PC-9 (cell line): ENCODE data around the gene OR6A2. TPM values are rescaled to one million over a fixed set of nuclear protein-coding genes. Genes with fewer than 3 reads are reported as not detected.

Source experiments
- BruUV-seq: library from RNA; stranded (reverse); fragments of 400-500 nt; replicated peaks from 2 replicates; lab custom pipeline; 2021; lab: Mats Ljungman, UMichigan
- CTCF ChIA-PET: fragments of 300-600 bp; sonication (Branson Sonifier 250); formaldehyde crosslinking; loops from one replicate; lab custom pipeline; 2022; ENCODE audit warnings: antibody characterized with exemption; lab: Charles Lee
- POLR2A ChIA-PET: fragments of 300-600 bp; sonication (Branson Sonifier 250); formaldehyde crosslinking; loops from one replicate; lab custom pipeline; 2022; ENCODE audit warnings: antibody characterized with exemption; ENCODE audit not compliant: unreplicated experiment; lab: Charles Lee
- DNase-seq, 2 experiments: peaks; one replicate each; pipeline versions ENCODE4 v3.0.0 to v3.0.0-alpha.2; 2015 to 2022; ENCODE audit warnings: mixed read lengths in 1 of 2
- H2AFZ ChIP-seq: fragments of 200-600 bp; sonication (generic); 2 replicates; pipeline ENCODE4 v1.8.1; 2017; ENCODE audit warnings: antibody characterized with exemption
- H3F3A ChIP-seq: fragments of 200-600 bp; sonication (generic); 2 replicates; pipeline ENCODE4 v1.8.1; 2017; ENCODE audit warnings: antibody characterized with exemption, mild to moderate bottlenecking, low read depth; ENCODE audit not compliant: insufficient read depth
- H3K27ac ChIP-seq: fragments of 200-600 bp; sonication (generic); 2 replicates; pipeline ENCODE4 v1.6.1; 2016; ENCODE audit warnings: mixed run types
- H3K27me3 ChIP-seq: fragments of 200-600 bp; sonication (generic); 2 replicates; pipeline ENCODE4 v1.6.1; 2016; ENCODE audit warnings: low read depth, mixed run types; ENCODE audit not compliant: insufficient read depth
- H3K36me3 ChIP-seq: fragments of 200-600 bp; sonication (generic); 2 replicates; pipeline ENCODE4 v1.6.1; 2016; ENCODE audit warnings: low read depth, mixed run types
- H3K4me1 ChIP-seq: fragments of 200-600 bp; sonication (generic); replicated peaks from 2 replicates; pipeline ENCODE4 v1.6.1; 2016; ENCODE audit warnings: mixed run types; ENCODE audit not compliant: insufficient read depth
- H3K4me2 ChIP-seq: fragments of 200-600 bp; sonication (generic); 2 replicates; pipeline ENCODE4 v1.6.1; 2017; ENCODE audit warnings: mixed run types
- H3K4me3 ChIP-seq: fragments of 200-600 bp; sonication (generic); 2 replicates; pipeline ENCODE4 v1.6.1; 2016; ENCODE audit warnings: mixed run types
- H3K79me2 ChIP-seq: fragments of 200-600 bp; sonication (generic); 2 replicates; pipeline ENCODE4 v1.6.1; 2017; ENCODE audit warnings: low read depth, mixed run types
- H3K9me2 ChIP-seq: fragments of 200-600 bp; sonication (generic); 2 replicates; pipeline ENCODE4 v1.8.1; 2017; ENCODE audit warnings: mild to moderate bottlenecking; ENCODE audit not compliant: insufficient read depth
- H3K9me3 ChIP-seq: fragments of 200-600 bp; sonication (generic); 2 replicates; pipeline ENCODE4 v1.8.1; 2016; ENCODE audit warnings: low read depth; ENCODE audit not compliant: insufficient read depth
- H4K20me1 ChIP-seq: fragments of 200-600 bp; sonication (generic); 2 replicates; pipeline ENCODE4 v1.8.1; 2017; ENCODE audit not compliant: insufficient read depth
- EZH2 ChIP-seq: fragments of 200-600 bp; sonication (generic); IDR thresholded peaks from 2 replicates; pipeline ENCODE4 v1.8.0; 2017; ENCODE audit warnings: antibody characterized with exemption, low read depth
- intact Hi-C: fragments of 100-400 bp; cut with micrococcal nuclease; formaldehyde crosslinking; loops from one replicate; pipeline ENCODE4 v1.10.0; 2022; ENCODE audit not compliant: unreplicated experiment
- total RNA-seq: library from RNA; stranded (reverse); gene quantifications from 2 replicates; pipeline ENCODE4 v1.2.3, GENCODE V29; 2021
- TF ChIP-seq, protein P1 (sequence below): fragments of 200-600 bp; sonication (generic); conservative IDR thresholded peaks from 2 replicates; pipeline ENCODE4 v1.6.1; 2017; ENCODE audit warnings: mixed run types, antibody characterized with exemption, mild to moderate bottlenecking, moderate library complexity

OR6A2 gene
- total RNA-seq, 1 experiment from 2014 or later, result 0.48 TPM

DNA sequence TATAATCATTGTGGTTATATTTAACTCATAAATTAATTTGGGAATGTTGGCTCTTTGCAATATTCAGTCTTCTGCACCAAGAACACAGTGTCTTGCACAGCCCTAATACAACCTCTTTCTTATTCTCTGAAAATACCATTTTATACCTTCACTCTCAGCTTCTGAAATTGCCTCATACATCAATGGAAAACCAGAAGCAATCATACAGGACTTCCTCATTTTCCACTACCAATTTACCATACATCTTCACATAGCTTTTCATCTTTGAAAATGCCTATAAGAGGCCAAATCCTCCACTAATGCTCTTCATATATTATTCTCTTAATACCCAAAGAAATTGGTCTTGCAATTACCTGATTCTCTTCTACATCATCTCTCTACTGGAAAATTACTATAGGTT lies 21.0 kb downstream of the OR6A2 start:
- CTCF ChIA-PET, result no interaction called here

DNA sequence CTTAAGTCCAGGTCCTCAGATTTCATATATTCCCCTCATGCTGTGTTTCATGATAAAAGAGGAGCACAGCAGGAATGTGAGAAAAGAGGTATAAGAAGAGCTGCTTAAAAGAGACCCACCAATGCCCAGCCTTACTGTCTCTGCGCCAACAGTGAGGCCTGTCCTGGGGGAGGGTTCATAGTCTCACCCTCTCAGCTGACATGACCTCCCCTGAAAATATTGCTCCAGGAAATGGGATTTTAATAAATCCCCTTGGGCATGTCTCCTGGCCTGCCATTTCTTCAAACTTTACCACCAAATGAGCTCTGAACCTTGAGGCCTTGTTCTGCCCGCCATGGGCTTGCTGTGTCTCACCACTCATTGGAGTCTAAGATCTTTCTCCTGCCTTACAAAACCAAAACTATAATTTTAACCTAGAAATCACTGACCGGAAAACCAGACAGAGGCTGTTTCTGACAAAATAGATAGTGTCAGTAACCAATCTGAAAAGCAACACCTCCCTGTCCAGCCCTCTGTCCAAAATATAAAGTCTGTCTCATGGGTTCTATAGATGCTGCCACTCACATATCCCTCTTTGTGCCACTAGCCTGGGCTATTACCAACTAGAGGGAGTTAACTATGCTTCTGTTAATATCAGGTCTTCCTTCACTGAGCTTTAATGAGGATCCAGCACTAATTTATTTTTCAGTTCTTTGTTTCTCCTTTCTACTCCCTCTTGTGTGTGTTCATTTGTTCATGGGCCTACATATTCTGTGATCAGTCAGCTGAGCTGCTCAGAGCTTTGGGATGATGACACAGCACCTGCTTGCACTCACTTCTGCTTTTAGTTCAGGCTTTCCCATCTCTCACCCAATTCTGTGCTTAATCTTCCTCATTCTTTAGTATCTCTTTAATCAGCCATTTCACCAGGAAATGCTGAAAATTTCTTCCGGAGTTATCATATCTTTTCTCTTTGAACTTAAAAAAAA lies 27.3 kb downstream of the OR6A2 start, which contains the start of gene OR2AG2:
TSS of gene OR2AG2 (minus strand) at position 51 of the 968 bp plus-strand sequence. CDS start 3,019 bp downstream, outside the sequence.
- Histone ChIP-seq H3K4me2 (no peak within 1 kb of the TSS), H4K20me1 (no peaks in the 10 kb centered on the region), H3K27me3 (no peaks in the 10 kb centered on the region), H3K4me3 (no peak within 1 kb of the TSS), H3K9me2 (no peaks in the 10 kb centered on the region), H3K27ac (no peak within 1 kb of the TSS), H3K4me1 (no peaks in the 10 kb centered on the region), H2AFZ (no peak within 1 kb of the TSS), H3K79me2 (no peaks in the 10 kb centered on the region), H3F3A (no peaks in the 10 kb centered on the region), H3K9me3 (no peaks in the 10 kb centered on the region), H3K36me3 (no peaks in the 10 kb centered on the region)
- no peak for TF ChIP-seq EZH2
- TF ChIP-seq, protein P1, sequence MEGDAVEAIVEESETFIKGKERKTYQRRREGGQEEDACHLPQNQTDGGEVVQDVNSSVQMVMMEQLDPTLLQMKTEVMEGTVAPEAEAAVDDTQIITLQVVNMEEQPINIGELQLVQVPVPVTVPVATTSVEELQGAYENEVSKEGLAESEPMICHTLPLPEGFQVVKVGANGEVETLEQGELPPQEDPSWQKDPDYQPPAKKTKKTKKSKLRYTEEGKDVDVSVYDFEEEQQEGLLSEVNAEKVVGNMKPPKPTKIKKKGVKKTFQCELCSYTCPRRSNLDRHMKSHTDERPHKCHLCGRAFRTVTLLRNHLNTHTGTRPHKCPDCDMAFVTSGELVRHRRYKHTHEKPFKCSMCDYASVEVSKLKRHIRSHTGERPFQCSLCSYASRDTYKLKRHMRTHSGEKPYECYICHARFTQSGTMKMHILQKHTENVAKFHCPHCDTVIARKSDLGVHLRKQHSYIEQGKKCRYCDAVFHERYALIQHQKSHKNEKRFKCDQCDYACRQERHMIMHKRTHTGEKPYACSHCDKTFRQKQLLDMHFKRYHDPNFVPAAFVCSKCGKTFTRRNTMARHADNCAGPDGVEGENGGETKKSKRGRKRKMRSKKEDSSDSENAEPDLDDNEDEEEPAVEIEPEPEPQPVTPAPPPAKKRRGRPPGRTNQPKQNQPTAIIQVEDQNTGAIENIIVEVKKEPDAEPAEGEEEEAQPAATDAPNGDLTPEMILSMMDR, result no peak
- no peak for DNase-seq
- BruUV-seq, result no TSS peak
- ChIA-PET POLR2A (no interaction called here), CTCF (no interaction called here)
- intact Hi-C loops, result no loop called here

More for the DNA sequence above, 21.0 kb downstream of the OR6A2 start:
- no peaks in the 10 kb centered on the region for H3K27me3 ChIP-seq
- H3K4me1 ChIP-seq, result no peaks in the 10 kb centered on the region
- no peaks in the 10 kb centered on the region for H3K36me3 ChIP-seq
- no TSS peak for BruUV-seq
- H3K9me3 ChIP-seq, result no peaks in the 10 kb centered on the region
- H3K9me2 ChIP-seq, result no peaks in the 10 kb centered on the region
- no peak for DNase-seq
- no peak overlapping the region for H3K27ac ChIP-seq
- no peak overlapping the region for H3K4me2 ChIP-seq
- no peak overlapping the region for H2AFZ ChIP-seq
- intact Hi-C loops, result no loop called here
- POLR2A ChIA-PET, result no interaction called here
- TF ChIP-seq, protein P1, result no peak
- TF ChIP-seq EZH2, result no peak
- no peaks in the 10 kb centered on the region for H3F3A ChIP-seq
- no peaks in the 10 kb centered on the region for H4K20me1 ChIP-seq
- no peak overlapping the region for H3K4me3 ChIP-seq
- no peaks in the 10 kb centered on the region for H3K79me2 ChIP-seq

DNA sequence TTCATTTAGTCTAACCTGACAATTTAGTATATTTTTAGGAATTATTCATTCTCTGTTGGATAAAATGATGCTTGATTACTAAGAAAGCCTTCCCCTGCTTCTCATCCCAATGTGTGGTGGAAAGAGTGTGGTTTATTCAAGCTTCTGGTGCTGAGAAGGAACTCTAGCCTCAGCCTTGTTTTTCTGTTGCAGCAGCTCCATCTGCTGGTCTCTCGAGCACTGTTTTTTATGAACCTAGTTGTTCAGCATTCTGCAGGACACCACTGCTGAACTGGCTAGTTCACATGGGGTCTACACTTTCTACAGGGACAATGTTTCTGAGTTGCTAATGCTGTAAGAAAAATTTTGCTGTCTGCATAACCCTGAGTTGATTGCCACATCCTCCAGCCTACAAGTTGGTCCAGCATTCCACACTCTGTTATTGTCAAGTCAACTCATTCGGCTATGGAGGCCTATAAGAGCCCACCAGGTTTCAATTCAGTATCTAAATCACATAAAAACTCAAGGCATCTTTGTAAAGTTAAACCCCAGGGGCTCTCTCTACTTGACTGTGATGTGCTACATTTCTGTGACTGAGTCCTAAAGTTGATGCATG lies 42.0 kb downstream of the OR6A2 start:
- BruUV-seq, result no TSS peak
- no peak for TF ChIP-seq EZH2
- TF ChIP-seq, protein P1, result peak; percentile 54
- H3K4me1 ChIP-seq, result no peaks in the 10 kb centered on the region
- H3K4me2 ChIP-seq, result no peak overlapping the region
- no peak overlapping the region for H3K4me3 ChIP-seq
- DNase-seq, result peak in 1 of 2 experiments; percentile 9
- intact Hi-C loops, result loop anchor here (5.0 kb wide), 1 partner anchor 380 kb away; no protein-coding TSS in a partner anchor
- ChIA-PET CTCF (no interaction called here), POLR2A (no interaction called here)
- no peak overlapping the region for H2AFZ ChIP-seq
- no peaks in the 10 kb centered on the region for H3F3A ChIP-seq
- H4K20me1 ChIP-seq, result no peaks in the 10 kb centered on the region
- no peaks in the 10 kb centered on the region for H3K27me3 ChIP-seq
- no peaks in the 10 kb centered on the region for H3K9me3 ChIP-seq
- no peaks in the 10 kb centered on the region for H3K36me3 ChIP-seq
- no peaks in the 10 kb centered on the region for H3K79me2 ChIP-seq
- no peak overlapping the region for H3K27ac ChIP-seq
- no peaks in the 10 kb centered on the region for H3K9me2 ChIP-seq
